H9 (cell line): ENCODE measurements around the gene NBPF4. TPM values are rescaled to one million over a fixed set of nuclear protein-coding genes. Genes with fewer than 3 reads are reported as not detected.

Experiments used
- DNase-seq: peaks from one replicate; pipeline ENCODE4 v3.0.0-alpha.2; 2017
- H2AFZ ChIP-seq: one replicate; pipeline ENCODE4 v1.6.1; 2013; ENCODE audit warnings: mild to moderate bottlenecking, low read length, control low read depth, moderate library complexity
- H2AK5ac ChIP-seq: 2 replicates; pipeline ENCODE4 v1.6.1; 2013; ENCODE audit warnings: low read length, control low read depth, mixed read lengths; ENCODE audit not compliant: insufficient read length
- H2BK120ac ChIP-seq: one replicate; pipeline ENCODE4 v1.6.1; 2013; ENCODE audit warnings: low read depth, mild to moderate bottlenecking, low read length, control low read depth, inconsistent platforms; ENCODE audit not compliant: poor library complexity, severe bottlenecking
- H2BK12ac ChIP-seq: 2 replicates; pipeline ENCODE4 v1.6.1; 2013; ENCODE audit warnings: low read length, control low read depth, mixed read lengths, low read depth; ENCODE audit not compliant: insufficient read length
- H2BK15ac ChIP-seq: 2 replicates; pipeline ENCODE4 v1.6.1; 2013; ENCODE audit warnings: low read depth, low read length, control low read depth
- H2BK20ac ChIP-seq: one replicate; pipeline ENCODE4 v1.6.1; 2013; ENCODE audit warnings: low read depth, mild to moderate bottlenecking, low read length, control low read depth, inconsistent platforms; ENCODE audit not compliant: poor library complexity, severe bottlenecking
- H2BK5ac ChIP-seq: 2 replicates; pipeline ENCODE4 v1.6.1; 2013; ENCODE audit warnings: low read length, control low read depth, mixed read lengths; ENCODE audit not compliant: insufficient read length
- H3K14ac ChIP-seq: 2 replicates; pipeline ENCODE4 v1.6.1; 2013; ENCODE audit warnings: low read length, control low read depth; ENCODE audit not compliant: insufficient read depth
- H3K18ac ChIP-seq: 2 replicates; pipeline ENCODE4 v1.6.1; 2013; ENCODE audit warnings: low read depth, mild to moderate bottlenecking, mixed read lengths, low read length, control low read depth; ENCODE audit not compliant: insufficient read length
- H3K23ac ChIP-seq: 2 replicates; pipeline ENCODE4 v1.6.1; 2013; ENCODE audit warnings: low read length, control low read depth, mixed read lengths, low read depth; ENCODE audit not compliant: insufficient read length
- H3K23me2 ChIP-seq: 2 replicates; pipeline ENCODE4 v1.6.1; 2013; ENCODE audit warnings: low read depth, mild to moderate bottlenecking, mixed read lengths, low read length, control low read depth; ENCODE audit not compliant: insufficient read length, poor library complexity, severe bottlenecking
- H3K27ac ChIP-seq: 2 replicates; pipeline ENCODE4 v1.5.1; 2013; ENCODE audit warnings: low read length, control low read depth, mixed read lengths, low read depth; ENCODE audit not compliant: insufficient read length
- H3K27me3 ChIP-seq: 2 replicates; pipeline ENCODE4 v1.6.1; 2013; ENCODE audit warnings: low read length, control low read depth, inconsistent platforms; ENCODE audit not compliant: insufficient read depth
- H3K4ac ChIP-seq: 2 replicates; pipeline ENCODE4 v1.6.1; 2013; ENCODE audit warnings: low read depth, mild to moderate bottlenecking, control low read depth, inconsistent platforms, low read length, moderate library complexity
- H3K4me1 ChIP-seq: 2 replicates; pipeline ENCODE4 v1.6.1; 2013; ENCODE audit warnings: low read length, control low read depth, inconsistent platforms; ENCODE audit not compliant: insufficient read depth
- H3K4me2 ChIP-seq: 2 replicates; pipeline ENCODE4 v1.6.1; 2013; ENCODE audit warnings: low read length, control low read depth, mixed read lengths; ENCODE audit not compliant: insufficient read length, insufficient read depth
- H3K56ac ChIP-seq: 2 replicates; pipeline ENCODE4 v1.6.1; 2013; ENCODE audit warnings: low read depth, mild to moderate bottlenecking, mixed read lengths, low read length, control low read depth; ENCODE audit not compliant: insufficient read length
- H3K79me1 ChIP-seq: 2 replicates; pipeline ENCODE4 v1.6.1; 2013; ENCODE audit warnings: low read depth, mild to moderate bottlenecking, moderate library complexity, low read length, control low read depth, inconsistent platforms; ENCODE audit not compliant: insufficient read depth, poor library complexity, severe bottlenecking
- H3K79me2 ChIP-seq: 2 replicates; pipeline ENCODE4 v1.6.1; 2013; ENCODE audit warnings: low read length, control low read depth, inconsistent platforms; ENCODE audit not compliant: insufficient read depth
- H3K9ac ChIP-seq: 2 replicates; pipeline ENCODE4 v1.6.1; 2013; ENCODE audit warnings: low read length, control low read depth, mixed read lengths; ENCODE audit not compliant: insufficient read length; ENCODE audit errors: extremely low read depth
- H3K9me3 ChIP-seq: one replicate; pipeline ENCODE4 v1.6.1; 2013; ENCODE audit warnings: low read depth, low read length, inconsistent platforms; ENCODE audit not compliant: control insufficient read depth
- H3T11ph ChIP-seq: one replicate; pipeline ENCODE4 v1.6.1; 2013; ENCODE audit warnings: mild to moderate bottlenecking, low read length, control low read depth, inconsistent platforms
- H4K20me1 ChIP-seq: one replicate; pipeline ENCODE4 v1.6.1; 2013; ENCODE audit not compliant: control insufficient read depth, insufficient read length, insufficient read depth
- H4K5ac ChIP-seq: 2 replicates; pipeline ENCODE4 v1.6.1; 2013; ENCODE audit warnings: low read depth, mild to moderate bottlenecking, mixed read lengths, low read length, control low read depth; ENCODE audit not compliant: insufficient read length
- H4K8ac ChIP-seq: replicated peaks from 2 replicates; pipeline ENCODE4 v1.6.1; 2013; ENCODE audit warnings: low read length, control low read depth, mixed read lengths, low read depth; ENCODE audit not compliant: insufficient read length
- H4K91ac ChIP-seq: 2 replicates; pipeline ENCODE4 v1.6.1; 2013; ENCODE audit warnings: low read depth, mild to moderate bottlenecking, moderate library complexity, mixed read lengths, low read length, control low read depth; ENCODE audit not compliant: insufficient read length
- H3K27ac Mint-ChIP-seq, 3 experiments: 2 replicates in 2 of 3; 3 replicates in 1 of 3; pipeline ENCODE4 v1.8.0; 2020 to 2021; ENCODE audit warnings: mixed read lengths in 3 of 3, mild to moderate bottlenecking in 1 of 3, moderate library complexity in 1 of 3
- H3K27me3 Mint-ChIP-seq: 2 replicates; pipeline ENCODE4 v1.8.0; 2021; ENCODE audit warnings: low read depth, mild to moderate bottlenecking, moderate library complexity, mixed read lengths
- H3K36me3 Mint-ChIP-seq, 3 experiments: 2 replicates in 2 of 3; 3 replicates in 1 of 3; pipeline ENCODE4 v1.8.0; 2020 to 2021; ENCODE audit warnings: low read depth in 3 of 3, mixed read lengths in 3 of 3; ENCODE audit not compliant: insufficient read depth in 1 of 3
- H3K4me1 Mint-ChIP-seq, 2 experiments: 2 replicates each; pipeline ENCODE4 v1.8.0; 2020; ENCODE audit warnings: mixed read lengths in 2 of 2
- H3K4me3 Mint-ChIP-seq, 2 experiments: 2 replicates in 1 of 2; 3 replicates in 1 of 2; pipeline ENCODE4 v1.8.0; 2020 to 2021; ENCODE audit warnings: mild to moderate bottlenecking in 2 of 2, mixed read lengths in 2 of 2, moderate library complexity in 1 of 2
- H3K9me3 Mint-ChIP-seq, 2 experiments: 2 replicates in 1 of 2; 3 replicates in 1 of 2; pipeline ENCODE4 v1.8.0; 2020; ENCODE audit warnings: mild to moderate bottlenecking in 2 of 2, mixed read lengths in 2 of 2, moderate library complexity in 1 of 2
- WGBS: extraction: QIAGEN DNeasy Blood & Tissue Kit; methylation state at CpG from one replicate; pipeline ENCODE4 v1.1.7; 2013; ENCODE audit warnings: missing lambda C conversion rate, low lambda C conversion rate, mixed read lengths; ENCODE audit not compliant: insufficient read length; ENCODE audit errors: extremely low coverage; 5-methylcytosine and 5-hydroxymethylcytosine counted together
- total RNA-seq: library from RNA; stranded (reverse); gene quantifications from 2 replicates; pipeline ENCODE4 v1.2.1, GENCODE V29; 2021
- TF ChIP-seq, protein P1 (sequence below): fragments of 200-600 bp; sonication (generic); conservative IDR thresholded peaks from 3 replicates; pipeline ENCODE4 v1.8.0; 2021; ENCODE audit warnings: antibody characterized with exemption, mild to moderate bottlenecking

The NBPF4 gene
- total RNA-seq, 1 experiment from 2014 or later: not detected

- Histone ChIP-seq H3K9ac (no peak overlapping the region), H4K8ac (no peak overlapping the region), H3K4me1 (no peaks in the 10 kb centered on the region), H2AFZ (no peak overlapping the region), H3K27me3 (no peaks in the 10 kb centered on the region), H3K56ac (no peak overlapping the region), H2BK5ac (no peak overlapping the region), H4K20me1 (no peaks in the 10 kb centered on the region), H3K27ac (no peak overlapping the region), H3K79me2 (peaks cover 6% of the 10 kb centered on the region; the same call in 1 of the 2 replicates), H2BK15ac (no peak overlapping the region), H4K91ac (no peak overlapping the region), H3K79me1 (peaks cover 10% of the 10 kb centered on the region), H3T11ph (no peak overlapping the region), H3K18ac (no peak overlapping the region), H3K23ac (no peak overlapping the region), H2BK20ac (no peak overlapping the region), H2AK5ac (no peak overlapping the region), H2BK12ac (no peak overlapping the region), H3K9me3 (no peaks in the 10 kb centered on the region), H4K5ac (no peak overlapping the region), H3K23me2 (no peaks in the 10 kb centered on the region), H3K4ac (no peak overlapping the region), H3K14ac (no peak overlapping the region), H2BK120ac (no peak overlapping the region), H3K4me2 (no peak overlapping the region)
- WGBS: no CpG with 5 or more reads among the region's 1 CpG
- H3K4me3 Mint-ChIP-seq: no peak overlapping the region
- H3K9me3 Mint-ChIP-seq: peaks cover 3 to 6% of the 10 kb centered on the region in 2 experiments; a peak in 4 of 5 replicates
- no peaks in the 10 kb centered on the region for H3K27me3 Mint-ChIP-seq
- TF ChIP-seq, protein P1, sequence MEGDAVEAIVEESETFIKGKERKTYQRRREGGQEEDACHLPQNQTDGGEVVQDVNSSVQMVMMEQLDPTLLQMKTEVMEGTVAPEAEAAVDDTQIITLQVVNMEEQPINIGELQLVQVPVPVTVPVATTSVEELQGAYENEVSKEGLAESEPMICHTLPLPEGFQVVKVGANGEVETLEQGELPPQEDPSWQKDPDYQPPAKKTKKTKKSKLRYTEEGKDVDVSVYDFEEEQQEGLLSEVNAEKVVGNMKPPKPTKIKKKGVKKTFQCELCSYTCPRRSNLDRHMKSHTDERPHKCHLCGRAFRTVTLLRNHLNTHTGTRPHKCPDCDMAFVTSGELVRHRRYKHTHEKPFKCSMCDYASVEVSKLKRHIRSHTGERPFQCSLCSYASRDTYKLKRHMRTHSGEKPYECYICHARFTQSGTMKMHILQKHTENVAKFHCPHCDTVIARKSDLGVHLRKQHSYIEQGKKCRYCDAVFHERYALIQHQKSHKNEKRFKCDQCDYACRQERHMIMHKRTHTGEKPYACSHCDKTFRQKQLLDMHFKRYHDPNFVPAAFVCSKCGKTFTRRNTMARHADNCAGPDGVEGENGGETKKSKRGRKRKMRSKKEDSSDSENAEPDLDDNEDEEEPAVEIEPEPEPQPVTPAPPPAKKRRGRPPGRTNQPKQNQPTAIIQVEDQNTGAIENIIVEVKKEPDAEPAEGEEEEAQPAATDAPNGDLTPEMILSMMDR: no peak
- no peak overlapping the region; a peak in 1 of 7 replicates for H3K27ac Mint-ChIP-seq
- H3K4me1 Mint-ChIP-seq: peaks cover 3 to 4% of the 10 kb centered on the region in 2 experiments; a peak in 2 of 4 replicates
- peaks cover 10 to 59% (median 30%) of the 10 kb centered on the region in 3 experiments for H3K36me3 Mint-ChIP-seq
- no peak for DNase-seq
Measured at GRCh38 chr1:108188801-108189200, 55.1 kb downstream of the NBPF4 start.
